GM12873 (cell line): ENCODE measurements around the gene SLC7A6.

Experiments used
- TF ChIP-seq, protein P1 (sequence below): IDR thresholded peaks from 2 replicates; pipeline ENCODE4 v1.5.1; 2012; ENCODE audit warnings: low read depth, mild to moderate bottlenecking, moderate library complexity, low read length, control low read depth; ENCODE audit not compliant: insufficient read depth; ENCODE audit errors: missing control alignments

Gene SLC7A6

DNA sequence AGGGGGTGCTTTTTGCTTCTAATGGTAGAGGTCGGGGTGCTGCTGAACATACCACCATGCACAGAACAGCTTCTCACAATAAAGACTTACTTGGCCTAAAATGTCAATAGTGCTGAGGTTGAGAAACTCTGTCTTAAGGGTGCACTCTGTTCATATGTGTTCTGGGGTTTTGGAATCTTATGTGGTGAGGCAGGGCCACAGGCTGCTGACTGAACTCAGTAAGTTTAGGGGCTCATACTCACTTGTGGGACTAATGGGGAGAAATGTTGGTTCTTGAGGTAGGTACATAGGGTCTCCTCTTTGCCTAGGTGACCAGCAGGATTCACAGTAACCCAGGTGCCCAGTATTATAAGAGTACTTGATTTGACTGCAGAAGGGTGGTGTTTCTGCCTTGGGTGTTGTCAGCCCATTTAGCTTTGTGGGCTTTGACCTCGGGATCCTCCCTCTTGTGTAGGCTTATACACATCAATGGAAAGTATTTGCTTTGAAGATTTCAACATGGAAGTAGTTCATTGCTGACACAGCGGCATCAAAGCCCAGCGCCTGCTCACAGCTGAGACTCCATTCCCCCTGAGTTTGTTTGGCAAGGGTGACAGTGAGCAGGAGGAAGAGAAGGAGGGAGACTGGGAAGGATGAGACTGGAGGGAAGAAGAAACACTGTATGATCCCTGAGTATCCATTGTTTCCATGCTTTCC, 17.2 kb downstream of the SLC7A6 start:
- TF ChIP-seq, protein P1, sequence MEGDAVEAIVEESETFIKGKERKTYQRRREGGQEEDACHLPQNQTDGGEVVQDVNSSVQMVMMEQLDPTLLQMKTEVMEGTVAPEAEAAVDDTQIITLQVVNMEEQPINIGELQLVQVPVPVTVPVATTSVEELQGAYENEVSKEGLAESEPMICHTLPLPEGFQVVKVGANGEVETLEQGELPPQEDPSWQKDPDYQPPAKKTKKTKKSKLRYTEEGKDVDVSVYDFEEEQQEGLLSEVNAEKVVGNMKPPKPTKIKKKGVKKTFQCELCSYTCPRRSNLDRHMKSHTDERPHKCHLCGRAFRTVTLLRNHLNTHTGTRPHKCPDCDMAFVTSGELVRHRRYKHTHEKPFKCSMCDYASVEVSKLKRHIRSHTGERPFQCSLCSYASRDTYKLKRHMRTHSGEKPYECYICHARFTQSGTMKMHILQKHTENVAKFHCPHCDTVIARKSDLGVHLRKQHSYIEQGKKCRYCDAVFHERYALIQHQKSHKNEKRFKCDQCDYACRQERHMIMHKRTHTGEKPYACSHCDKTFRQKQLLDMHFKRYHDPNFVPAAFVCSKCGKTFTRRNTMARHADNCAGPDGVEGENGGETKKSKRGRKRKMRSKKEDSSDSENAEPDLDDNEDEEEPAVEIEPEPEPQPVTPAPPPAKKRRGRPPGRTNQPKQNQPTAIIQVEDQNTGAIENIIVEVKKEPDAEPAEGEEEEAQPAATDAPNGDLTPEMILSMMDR, result no peak

DNA sequence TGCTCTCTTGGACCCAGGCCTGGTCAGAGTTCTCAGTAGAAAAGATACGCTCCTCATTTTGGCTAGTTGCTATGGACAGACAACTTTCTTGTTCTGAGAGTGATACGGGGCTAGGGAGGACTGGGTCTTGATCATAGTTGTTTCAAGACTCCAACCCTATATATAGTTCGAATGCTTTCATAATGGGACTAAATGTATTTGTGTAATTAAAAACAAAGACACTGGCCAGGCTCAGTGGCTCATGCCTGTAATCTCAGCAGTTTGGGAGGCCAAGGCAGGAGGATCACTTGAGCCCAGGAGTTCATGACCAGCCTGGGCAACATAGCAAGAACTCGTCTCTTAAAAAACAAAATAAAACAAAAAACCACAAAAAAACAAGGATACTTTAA, 17.7 kb downstream of the SLC7A6 start:
- TF ChIP-seq, protein P1, result no peak

DNA sequence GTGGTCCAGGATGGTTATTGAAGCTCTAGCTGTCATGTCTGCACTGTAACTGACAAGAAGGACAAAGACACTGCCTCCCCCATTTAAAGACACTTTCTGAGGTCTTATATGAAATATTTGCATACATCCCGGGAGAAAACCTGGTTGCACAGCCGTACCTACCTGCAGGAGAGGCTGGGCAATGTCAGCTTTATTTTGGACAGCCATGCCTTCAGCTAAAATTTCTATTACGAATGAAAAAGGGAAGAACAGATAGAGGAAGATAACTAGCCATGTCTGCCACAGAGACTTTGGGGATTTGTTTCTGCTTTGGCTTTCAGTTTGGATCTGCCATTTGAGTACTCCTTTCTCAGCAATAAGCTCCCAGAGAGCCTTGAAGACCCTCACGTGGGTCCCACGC, 19.0 kb downstream of the SLC7A6 start:
- TF ChIP-seq, protein P1, result no peak

DNA sequence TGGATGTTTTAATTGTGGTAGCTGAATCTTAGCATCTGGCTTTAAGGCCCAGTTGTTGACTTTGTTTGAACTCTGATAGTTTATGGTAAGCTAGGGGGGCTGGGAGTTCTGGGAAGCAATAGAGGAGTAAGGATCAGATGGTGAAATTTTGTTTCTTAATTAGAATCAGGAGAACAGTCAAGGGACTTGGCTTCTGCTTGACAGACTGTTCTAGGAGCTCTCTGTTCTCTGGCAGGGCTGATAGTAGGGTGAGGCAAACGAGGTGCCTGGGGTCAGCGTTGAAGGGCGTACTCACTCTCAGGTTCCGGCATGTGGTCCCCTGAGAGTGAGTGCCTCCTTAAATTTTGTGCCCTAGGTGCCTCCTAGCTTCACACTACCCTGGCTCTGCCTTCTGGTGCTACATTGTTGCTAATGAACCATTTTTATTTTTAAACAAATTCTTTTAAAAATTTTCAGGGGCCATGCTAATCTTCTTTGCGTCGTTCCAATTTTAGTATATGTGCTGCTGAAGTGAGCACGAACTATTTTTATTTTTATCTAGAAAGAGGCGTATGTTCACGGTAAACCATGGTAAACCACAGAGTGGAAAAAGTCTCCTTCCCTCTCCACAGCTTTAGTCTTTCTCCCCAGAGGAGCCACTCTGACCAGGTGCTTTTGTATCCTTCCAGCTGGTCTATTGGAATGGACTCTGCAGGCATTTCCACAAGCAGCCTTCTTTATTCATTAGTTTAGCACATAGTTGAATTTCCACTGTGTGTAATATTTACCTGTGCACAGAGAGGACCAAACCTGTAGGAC, 19.7 kb downstream of the SLC7A6 start:
- TF ChIP-seq, protein P1, result no peak

DNA sequence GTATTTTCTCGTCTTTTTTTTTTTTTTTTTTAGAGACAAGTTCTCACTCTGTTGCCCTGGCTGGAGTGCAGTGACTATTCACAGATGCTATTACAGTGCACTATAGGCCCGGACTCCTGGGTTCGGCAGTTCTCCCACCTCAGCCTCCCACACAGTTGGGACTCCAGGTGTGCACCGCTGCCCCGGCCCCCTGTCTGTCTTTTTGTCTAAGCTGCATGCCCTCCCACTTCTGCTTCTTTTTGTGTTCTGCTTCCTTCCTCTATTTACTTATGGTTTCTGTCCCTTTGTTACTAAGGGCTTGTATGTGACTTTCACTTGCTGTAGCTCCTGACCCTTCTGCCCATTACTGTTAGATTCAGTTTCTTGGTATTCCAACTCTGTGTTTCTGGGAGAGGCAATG, 20.5 kb downstream of the SLC7A6 start:
- TF ChIP-seq, protein P1, result no peak

DNA sequence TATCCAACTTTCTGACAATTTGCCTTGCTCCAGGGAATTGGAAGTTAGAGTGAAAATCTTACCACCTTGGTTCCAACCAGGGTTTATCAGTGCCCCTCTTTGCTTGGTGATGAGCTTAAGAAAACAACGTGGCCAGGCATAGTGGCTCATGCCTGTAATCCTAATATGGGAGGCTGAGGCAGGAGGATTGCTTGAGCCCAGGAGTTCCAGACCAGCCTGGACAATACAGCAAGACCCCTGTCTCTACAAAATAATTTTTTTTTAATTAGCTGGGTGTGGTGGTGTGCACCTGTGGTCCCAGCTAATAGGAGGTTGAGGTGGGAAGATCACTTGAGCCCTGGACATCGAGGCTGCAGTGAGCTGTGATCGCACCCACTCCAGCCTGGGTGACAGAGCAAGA, 21.4 kb downstream of the SLC7A6 start:
- TF ChIP-seq, protein P1, result no peak
